GM18526 (cell line): ENCODE data around the gene ZDHHC8.

Experiments used
- POLR2A ChIP-seq: IDR thresholded peaks from 3 replicates; pipeline ENCODE4 v1.6.1; 2011; ENCODE audit not compliant: insufficient read length; ENCODE audit errors: extremely low read depth

ZDHHC8 gene, protein sequence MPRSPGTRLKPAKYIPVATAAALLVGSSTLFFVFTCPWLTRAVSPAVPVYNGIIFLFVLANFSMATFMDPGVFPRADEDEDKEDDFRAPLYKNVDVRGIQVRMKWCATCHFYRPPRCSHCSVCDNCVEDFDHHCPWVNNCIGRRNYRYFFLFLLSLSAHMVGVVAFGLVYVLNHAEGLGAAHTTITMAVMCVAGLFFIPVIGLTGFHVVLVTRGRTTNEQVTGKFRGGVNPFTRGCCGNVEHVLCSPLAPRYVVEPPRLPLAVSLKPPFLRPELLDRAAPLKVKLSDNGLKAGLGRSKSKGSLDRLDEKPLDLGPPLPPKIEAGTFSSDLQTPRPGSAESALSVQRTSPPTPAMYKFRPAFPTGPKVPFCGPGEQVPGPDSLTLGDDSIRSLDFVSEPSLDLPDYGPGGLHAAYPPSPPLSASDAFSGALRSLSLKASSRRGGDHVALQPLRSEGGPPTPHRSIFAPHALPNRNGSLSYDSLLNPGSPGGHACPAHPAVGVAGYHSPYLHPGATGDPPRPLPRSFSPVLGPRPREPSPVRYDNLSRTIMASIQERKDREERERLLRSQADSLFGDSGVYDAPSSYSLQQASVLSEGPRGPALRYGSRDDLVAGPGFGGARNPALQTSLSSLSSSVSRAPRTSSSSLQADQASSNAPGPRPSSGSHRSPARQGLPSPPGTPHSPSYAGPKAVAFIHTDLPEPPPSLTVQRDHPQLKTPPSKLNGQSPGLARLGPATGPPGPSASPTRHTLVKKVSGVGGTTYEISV

DNA sequence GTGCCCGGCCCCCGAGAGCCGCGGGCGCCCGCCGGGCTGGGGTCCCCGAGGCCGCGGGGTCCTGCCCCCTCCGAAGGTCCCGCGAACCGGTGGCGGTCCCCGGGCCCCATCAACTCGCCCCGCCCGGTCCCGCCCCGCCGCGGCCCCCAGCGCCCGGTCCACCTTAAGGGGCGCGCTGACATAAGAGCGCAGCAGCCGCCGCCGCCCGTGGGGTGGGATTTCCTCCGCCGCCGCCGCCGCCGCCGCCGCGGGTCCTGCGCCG, at the start of gene ZDHHC8:
TSS of gene ZDHHC8 (plus strand) at position 208 of the 262 bp plus-strand sequence. CDS start 144 bp downstream, outside the sequence.
- TF ChIP-seq POLR2A: no peak

DNA sequence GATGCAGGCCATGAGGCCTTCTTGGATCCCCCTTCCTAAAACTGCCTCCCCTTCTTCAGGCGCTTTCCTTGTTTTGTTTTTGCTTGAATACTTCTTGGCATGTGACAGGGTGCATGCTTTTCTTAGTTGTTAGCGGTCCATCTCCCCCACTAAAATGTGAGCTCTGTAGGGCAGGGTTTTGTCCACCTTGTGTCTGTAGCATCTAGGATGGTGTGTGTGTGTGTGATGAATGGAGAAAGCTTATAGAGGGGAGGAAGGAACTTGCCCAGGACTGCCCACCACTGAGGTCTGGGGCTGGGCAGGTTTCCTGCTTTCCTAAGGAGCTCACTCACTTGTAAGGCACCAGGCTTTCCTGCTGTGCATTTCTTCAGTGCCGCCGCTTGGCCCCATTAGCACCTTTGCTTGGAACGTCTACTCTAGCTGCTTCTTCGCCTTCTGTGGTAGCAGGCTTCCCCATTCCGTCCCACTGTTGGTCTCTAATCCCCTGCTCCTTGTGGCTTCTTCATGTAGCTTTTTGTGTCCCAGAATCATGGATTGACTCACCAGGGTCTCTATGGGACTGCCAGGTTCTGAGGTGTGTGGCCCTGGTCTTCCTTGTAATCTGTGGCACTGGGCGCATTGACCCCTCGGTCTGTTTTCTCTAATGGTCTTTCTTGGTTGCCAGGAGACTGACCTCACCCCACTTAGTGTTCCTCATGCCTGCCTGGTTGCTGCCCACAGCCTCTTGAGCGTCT, 48.3 kb upstream of the ZDHHC8 start:
- TF ChIP-seq POLR2A: no peak

DNA sequence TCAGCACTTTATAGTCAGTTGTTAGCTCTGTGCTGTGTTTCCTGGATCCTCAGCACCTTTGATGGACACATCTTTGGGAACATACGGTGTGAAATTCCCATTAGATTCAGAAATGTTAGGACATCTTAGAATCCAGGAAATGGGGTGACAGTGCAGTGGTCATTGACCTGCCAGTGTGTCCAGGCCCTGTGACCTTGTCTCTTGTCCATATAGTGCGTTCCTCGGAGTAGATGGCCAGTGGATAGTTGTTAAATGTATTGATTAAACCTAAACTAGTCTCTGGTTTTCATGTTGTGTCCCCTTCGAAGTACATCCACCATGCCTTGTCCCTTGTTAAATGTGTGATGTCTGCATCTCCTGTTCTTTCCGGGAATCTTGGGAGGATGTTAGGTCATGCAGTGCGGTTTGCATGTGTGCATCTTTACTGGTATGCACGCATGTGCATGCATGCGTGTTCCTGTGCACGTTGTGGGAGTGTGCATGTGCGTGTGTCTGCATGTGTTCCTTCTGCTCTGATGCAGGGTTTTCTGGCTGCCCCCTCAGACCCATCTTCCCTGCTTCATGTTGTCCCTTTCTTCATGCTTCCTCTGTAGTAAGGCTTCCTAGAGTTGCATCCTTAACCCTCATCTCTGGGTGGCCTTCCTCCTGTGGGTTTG, 47.6 kb upstream of the ZDHHC8 start:
- TF ChIP-seq POLR2A: no peak

DNA sequence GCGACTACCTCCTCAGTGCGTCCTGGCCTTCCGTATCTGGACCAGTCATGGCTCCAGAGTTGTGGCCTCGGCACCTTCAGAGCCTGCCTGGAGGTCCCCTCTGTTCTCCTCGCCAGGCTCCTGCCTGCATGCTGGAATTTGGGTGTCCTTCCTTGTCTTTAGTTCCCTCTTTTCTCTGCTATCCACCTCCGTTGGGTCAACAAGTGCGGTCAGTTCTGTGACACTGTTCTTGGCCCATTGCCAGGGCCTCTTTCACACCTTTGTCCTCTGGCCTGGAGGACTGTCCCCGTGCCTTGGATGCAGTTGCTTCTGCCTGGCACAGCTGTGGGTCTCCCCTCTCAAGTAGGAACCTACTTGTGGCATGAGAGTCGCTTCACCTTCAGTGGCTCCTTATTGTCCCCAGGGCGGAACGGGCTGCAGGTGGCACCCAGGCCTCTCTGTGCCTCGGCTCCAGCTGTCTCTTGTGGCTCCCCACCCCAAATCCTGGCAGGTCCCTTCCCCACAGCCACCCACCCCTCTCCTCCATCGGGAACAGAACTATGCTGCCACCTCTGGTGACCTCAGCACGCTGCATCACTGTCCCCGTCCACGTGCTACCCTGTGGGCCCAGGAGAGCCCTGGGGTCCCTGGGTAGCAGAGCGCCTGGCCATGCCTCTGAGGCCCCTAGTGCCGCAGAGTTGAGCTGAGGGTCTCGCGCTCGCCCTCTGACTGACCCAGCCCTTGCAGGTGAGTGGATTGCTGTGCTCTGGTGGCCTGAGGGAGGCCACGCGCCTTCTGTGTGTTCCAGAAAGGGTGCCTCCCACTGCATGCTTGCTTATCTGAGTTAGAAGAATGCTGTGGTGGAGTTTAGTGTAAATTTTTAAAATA, 46.8 kb upstream of the ZDHHC8 start:
- TF ChIP-seq POLR2A: no peak

DNA sequence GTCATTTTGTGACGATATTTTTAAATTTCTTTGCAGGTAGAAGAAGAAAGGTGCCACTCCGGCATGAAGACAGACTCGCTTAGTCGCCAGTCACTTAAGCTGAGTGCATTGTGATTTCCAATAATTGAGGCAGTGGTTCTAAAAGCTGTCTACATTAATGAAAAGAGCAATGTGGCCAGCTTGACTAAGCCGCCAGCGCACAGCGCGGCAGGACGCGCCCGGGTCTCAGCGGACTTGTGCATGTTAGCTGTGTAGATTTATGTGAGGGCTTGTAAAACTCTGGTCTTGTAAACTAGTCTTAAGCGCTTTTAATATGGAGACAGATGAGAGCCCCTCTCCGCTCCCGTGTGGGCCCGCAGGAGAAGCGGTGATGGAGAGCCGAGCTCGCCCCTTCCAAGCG, 46.0 kb upstream of the ZDHHC8 start:
- TF ChIP-seq POLR2A: no peak

DNA sequence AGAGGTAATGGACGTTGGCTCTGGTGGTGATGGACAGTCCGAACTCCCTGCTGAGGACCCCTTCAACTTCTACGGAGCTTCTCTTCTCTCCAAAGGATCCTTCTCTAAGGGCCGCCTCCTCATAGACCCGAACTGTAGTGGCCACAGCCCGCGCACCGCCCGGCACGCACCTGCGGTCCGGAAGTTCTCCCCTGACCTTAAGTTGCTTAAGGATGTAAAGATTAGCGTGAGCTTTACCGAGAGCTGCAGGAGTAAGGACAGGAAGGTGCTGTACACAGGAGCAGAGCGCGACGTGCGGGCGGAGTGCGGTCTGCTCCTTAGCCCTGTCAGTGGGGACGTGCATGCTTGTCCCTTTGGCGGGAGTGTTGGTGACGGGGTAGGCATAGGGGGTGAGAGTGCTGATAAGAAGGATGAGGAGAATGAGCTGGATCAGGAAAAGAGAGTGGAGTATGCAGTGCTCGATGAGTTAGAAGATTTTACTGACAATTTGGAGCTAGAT, 45.5 kb upstream of the ZDHHC8 start:
- TF ChIP-seq POLR2A: no peak

DNA sequence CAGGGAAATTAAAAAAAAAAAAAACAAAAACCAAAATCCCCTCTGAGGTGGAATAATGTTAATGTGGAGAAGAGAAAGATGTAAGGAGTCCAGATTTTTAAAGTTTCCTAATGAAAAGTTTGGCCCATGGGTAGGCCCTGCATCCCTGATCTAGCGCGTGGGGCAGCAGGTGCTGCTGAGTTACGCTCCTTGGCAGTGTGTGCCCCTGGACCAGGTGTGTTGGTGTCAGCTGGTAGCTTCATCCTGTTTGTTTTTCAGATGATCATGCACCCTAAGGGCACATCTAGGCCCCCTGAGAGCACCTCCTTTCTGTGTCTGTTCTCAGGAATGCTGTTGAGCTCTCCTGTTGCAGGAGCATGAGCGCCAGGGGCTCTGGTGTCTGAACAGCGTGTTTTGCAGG, 44.8 kb upstream of the ZDHHC8 start:
- no peak for TF ChIP-seq POLR2A

DNA sequence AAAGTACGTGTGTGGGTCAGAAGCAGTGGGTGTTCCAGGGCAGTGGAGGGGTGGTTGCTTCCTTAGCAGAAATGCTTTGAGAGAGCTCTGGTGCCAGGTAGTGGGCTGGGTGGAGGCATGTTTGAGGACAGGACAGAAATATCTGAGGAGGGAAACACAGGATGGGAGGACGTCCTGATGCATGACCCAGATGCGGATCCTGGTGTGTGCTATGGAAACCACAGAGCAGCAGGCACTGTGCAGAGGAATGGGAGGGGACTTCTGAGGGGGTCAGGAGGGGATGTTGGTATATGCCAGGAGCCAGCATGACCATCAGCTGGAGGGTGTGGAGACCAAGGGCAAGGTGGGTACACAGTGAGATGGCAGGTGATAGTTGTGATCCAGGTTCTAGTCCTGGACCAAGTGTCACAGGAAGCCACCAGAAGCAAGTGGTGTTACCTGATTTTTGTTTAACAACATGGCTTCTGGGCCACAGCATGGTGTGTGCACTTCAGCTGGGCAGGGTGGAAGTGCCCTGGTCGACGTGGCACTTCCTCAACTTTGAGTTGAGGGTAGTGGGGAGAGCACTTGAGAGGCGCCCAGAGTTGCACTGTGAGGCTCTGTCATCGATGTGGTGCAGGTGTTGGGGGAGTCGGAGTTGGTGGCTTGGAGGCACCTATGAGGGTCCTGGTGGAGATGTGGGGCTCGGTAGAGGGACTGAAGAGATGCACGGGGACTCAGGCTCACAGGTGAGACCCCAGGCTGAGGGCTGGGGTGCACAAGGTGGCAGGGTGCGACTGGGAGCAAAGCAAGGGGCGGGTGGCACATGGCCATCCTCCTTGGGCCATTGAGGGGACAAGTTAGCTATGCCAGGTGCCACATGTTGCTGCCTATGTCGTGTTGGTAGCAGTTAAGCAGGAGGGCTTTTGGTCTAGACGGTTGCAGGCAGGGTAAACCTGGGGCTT, 44.0 kb upstream of the ZDHHC8 start:
- TF ChIP-seq POLR2A: no peak

DNA sequence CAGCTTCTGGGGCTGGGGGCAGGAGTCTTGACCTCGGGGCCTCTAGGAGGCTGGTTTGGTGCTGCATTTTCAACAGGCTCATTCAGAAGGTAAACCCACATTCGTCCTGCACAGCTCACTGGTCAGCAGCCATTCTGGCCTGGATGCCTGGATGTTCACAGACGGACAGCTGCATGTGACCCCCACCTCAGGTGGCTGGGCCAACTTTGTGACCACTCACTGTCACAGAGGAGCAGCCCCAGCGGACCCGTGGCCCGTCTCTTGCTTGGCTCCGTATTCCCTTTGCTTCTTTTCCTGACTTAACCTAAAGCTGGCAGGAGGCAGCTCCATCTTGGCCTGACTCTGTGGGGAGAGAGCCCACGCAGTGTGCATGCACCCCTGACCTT, 43.3 kb upstream of the ZDHHC8 start:
- TF ChIP-seq POLR2A: no peak

DNA sequence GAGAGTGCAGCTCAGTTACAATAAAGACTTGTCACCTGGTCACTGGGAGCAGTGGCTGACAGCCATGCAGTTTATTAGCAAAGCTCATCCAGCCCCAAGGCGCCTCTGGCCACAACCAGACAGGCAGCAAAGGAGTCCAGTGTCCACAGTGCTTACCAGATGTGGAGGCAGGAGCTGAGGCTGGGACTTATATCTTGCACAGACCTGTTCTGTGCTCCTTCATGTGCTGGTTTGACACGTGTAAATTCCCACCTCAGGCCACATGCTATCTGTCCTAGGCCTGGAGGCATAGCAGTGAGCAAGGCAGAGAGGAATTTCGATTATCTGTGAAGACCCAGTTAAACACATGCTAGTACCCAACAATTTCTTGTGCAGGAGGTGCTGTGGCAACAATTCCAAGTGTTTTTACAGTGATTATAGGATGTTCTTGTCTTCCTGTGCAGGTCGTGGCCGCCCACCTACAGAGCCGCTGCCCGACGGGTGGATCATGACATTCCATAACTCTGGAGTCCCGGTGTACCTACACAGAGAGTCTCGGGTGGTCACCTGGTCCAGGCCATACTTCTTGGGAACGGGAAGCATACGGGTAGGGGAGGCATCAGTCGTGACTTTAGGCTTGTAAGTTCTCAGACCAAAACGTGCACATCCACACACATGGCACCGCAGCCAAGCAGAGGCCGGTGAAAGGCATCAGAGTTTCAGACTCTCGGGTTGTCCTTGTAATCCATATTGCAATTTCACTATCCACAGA, 42.2 kb upstream of the ZDHHC8 start:
- TF ChIP-seq POLR2A: no peak

DNA sequence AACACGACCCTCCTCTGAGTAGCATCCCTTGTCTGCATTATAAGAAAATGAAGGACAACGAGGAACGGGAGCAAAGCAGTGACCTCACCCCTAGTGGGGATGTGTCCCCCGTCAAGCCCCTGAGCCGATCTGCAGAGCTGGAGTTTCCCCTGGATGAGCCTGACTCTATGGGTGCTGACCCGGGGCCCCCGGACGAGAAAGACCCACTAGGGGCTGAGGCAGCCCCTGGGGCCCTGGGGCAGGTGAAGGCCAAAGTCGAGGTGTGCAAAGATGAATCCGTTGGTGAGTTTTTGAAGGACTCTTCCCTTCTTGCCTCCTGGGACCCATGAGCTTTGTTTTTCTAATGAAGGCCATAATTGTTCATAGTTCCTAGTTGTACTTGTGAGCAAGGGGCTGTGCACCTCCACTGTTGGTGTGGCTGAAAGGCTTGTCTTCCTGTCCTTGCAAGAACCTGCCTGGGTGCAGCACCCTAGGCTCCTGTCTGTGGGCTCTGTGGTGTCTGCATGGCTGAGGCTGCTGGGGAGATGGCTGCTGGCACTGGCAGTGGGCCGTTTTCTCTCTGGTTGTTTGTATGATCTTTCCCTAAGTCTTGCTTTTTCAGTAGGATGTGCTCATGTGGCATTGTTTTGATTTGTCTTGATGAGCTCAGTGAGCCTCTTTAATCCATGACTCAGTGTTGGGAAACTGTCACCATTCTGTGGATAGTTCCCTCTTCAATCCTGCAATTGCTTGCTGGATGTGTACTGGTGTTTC, 41.5 kb upstream of the ZDHHC8 start:
- no peak for TF ChIP-seq POLR2A

DNA sequence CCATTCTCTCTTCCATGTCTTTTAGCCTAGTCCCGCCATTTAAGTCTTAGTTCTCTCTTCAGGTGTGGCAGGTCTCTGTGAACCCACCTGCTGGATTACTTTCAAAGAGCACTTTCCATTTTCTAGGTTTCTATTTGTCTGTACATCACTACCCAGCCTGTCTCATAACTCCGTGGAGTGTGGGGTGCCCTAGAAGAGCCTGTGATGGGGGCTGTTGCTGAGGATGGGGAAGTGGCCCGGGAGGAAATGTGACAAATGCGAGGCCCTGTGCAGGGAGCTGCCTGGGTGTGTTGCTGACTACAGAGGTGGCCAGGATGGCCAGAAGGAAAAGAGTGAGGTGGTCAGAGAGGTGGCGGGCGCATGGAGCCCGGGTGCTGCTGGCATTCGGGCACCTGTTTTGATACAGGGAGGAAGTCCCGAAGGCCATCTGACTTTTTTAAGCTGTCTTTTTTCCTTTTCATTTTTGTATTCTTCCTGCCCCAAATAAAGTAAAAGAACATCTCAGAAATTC, 40.8 kb upstream of the ZDHHC8 start:
- TF ChIP-seq POLR2A: no peak
